GM18517 (cell line): Measurements from ENCODE around the gene EXOSC2.

ENCODE experiments used
- ATAC-seq: cut with Tn5 transposase; IDR thresholded peaks from one replicate; pipeline ENCODE4 v1.9.1; 2021; ENCODE audit warnings: mild to moderate bottlenecking, moderate library complexity; ENCODE audit not compliant: unreplicated experiment

Gene EXOSC2

GRCh38 chr9:130693101-130693425 is 517 bp upstream of the EXOSC2 start:
- no peak for ATAC-seq

GRCh38 chr9:130694205-130694604 is 625 bp downstream of the EXOSC2 start:
- ATAC-seq: no peak

GRCh38 chr9:130696139-130696650 is 2.6 kb downstream of the EXOSC2 start:
- ATAC-seq: no peak

GRCh38 chr9:130696996-130697395 is 3.4 kb downstream of the EXOSC2 start:
- no peak for ATAC-seq

- ATAC-seq: no peak
Observed at GRCh38 chr9:130698514-130698913, 4.9 kb downstream of the EXOSC2 start.

- no peak for ATAC-seq
Observed at GRCh38 chr9:130699047-130699446, 5.5 kb downstream of the EXOSC2 start.

GRCh38 chr9:130701059-130702022 is 7.8 kb downstream of the EXOSC2 start:
- ATAC-seq: no peak

- ATAC-seq: no peak
Observed at GRCh38 chr9:130703501-130703900, 9.9 kb downstream of the EXOSC2 start.

- no peak for ATAC-seq
Observed at GRCh38 chr9:130707225-130707976, 13.8 kb downstream of the EXOSC2 start.

- ATAC-seq: no peak
Observed at GRCh38 chr9:130710822-130711352, 17.3 kb downstream of the EXOSC2 start.

GRCh38 chr9:130711469-130711868 is 17.9 kb downstream of the EXOSC2 start:
- no peak for ATAC-seq

GRCh38 chr9:130712564-130713285 is 19.1 kb downstream of the EXOSC2 start:
- ATAC-seq: peak; percentile 93

- ATAC-seq: no peak
Observed at GRCh38 chr9:130713286-130713960, 19.8 kb downstream of the EXOSC2 start.

GRCh38 chr9:130714586-130715110 is 21.1 kb downstream of the EXOSC2 start:
- no peak for ATAC-seq

- no peak for ATAC-seq
Observed at GRCh38 chr9:130715270-130715669, 21.7 kb downstream of the EXOSC2 start.

- ATAC-seq: no peak
Observed at GRCh38 chr9:130718562-130718961, 25.0 kb downstream of the EXOSC2 start.

GRCh38 chr9:130720762-130721161 is 27.2 kb downstream of the EXOSC2 start:
- ATAC-seq: no peak

- ATAC-seq: no peak
Observed at GRCh38 chr9:130728721-130729120, 35.1 kb downstream of the EXOSC2 start.

- no peak for ATAC-seq
Observed at GRCh38 chr9:130729145-130729544, 35.6 kb downstream of the EXOSC2 start.

- ATAC-seq: no peak
Observed at GRCh38 chr9:130731355-130731754, 37.8 kb downstream of the EXOSC2 start.
